GM10266 (cell line): ENCODE data around the gene LGR6.

Experiments used
- DNase-seq: peaks from one replicate; pipeline ENCODE4 v3.0.0; 2012; ENCODE audit errors: extremely low spot score
- TF ChIP-seq, protein P1 (sequence below): IDR thresholded peaks from 2 replicates; pipeline ENCODE4 v1.5.1; 2012; ENCODE audit warnings: mild to moderate bottlenecking, low read depth; ENCODE audit not compliant: control insufficient read depth, insufficient read depth; ENCODE audit errors: missing control alignments

LGR6 gene

DNA sequence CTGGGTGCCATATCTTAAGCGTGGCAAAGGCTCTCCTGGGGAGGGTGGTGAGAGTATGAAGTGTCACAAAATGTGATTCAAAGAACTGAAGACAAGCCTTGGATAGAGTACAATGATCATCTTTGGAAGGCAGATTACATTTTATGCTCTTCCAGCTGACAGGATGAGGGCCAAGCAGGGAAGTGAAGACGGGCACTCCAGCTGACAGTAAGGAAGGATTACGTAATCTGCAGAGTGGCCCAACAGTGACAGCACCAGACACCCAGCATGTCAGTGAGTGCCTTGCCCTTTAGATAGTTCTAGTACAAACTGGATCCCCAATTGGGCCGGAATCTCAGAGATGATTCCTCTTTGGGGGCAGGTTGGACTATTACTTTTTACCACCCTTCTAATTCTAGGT lies 95.4 kb downstream of the LGR6 start:
- TF ChIP-seq, protein P1, sequence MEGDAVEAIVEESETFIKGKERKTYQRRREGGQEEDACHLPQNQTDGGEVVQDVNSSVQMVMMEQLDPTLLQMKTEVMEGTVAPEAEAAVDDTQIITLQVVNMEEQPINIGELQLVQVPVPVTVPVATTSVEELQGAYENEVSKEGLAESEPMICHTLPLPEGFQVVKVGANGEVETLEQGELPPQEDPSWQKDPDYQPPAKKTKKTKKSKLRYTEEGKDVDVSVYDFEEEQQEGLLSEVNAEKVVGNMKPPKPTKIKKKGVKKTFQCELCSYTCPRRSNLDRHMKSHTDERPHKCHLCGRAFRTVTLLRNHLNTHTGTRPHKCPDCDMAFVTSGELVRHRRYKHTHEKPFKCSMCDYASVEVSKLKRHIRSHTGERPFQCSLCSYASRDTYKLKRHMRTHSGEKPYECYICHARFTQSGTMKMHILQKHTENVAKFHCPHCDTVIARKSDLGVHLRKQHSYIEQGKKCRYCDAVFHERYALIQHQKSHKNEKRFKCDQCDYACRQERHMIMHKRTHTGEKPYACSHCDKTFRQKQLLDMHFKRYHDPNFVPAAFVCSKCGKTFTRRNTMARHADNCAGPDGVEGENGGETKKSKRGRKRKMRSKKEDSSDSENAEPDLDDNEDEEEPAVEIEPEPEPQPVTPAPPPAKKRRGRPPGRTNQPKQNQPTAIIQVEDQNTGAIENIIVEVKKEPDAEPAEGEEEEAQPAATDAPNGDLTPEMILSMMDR = no peak
- no peak for DNase-seq

DNA sequence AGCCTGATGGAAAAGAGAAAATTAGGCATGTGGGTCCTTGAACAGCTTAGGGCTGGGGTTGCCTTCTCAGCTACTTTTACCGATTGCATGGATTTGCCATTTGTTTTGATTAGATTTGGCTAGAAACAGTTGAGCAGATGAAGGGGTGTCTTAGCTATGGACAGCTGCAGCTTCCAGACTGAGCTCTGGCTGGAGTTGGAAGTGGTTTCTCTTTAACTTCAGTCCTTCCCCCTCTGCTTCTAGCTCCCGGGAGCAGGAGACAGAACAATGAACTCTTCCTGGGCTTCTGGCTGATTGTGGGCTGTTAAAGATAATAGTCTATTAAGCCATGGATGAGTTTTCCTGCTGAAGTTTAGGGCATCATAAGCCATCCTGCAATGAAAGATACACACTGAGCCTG lies 97.4 kb downstream of the LGR6 start:
- no peak for DNase-seq

DNA sequence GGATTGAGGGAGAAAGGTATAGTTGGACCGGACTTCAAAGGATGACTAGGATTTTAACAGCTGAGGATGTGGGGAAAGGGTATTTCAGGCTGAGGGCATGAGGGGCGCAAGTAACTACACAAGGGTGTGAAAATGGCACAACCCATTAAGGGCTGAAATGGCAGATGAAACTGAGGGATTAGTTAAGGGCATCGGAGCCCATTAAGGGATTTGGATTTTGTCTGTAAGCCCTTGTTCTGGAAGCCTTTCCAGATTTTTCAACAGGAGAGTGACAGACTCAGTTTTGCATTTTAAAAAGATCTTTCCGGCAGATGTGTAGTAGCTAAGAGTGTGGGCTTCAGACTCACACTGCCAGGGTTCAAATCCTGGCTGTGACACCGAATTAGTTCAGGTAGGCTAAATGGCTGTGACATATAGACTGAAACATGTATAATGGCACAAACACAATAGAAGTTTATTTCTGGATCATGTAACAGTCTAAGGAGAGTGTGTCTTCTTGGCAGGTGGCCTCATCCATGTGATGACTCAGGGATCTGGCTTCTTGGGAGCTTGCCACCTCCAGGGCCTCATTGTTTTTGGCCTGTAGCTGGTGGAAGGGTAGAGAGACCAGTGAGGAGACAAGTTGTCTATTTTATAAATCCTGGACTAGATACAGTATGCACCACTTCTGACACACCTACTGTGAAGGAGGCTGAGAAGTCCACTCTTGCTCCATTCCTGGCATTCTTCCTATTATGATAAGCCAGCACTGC lies 98.5 kb downstream of the LGR6 start:
- no peak for DNase-seq

More for the DNA sequence above, 97.4 kb downstream of the LGR6 start:
- TF ChIP-seq, protein P1 = no peak

DNA sequence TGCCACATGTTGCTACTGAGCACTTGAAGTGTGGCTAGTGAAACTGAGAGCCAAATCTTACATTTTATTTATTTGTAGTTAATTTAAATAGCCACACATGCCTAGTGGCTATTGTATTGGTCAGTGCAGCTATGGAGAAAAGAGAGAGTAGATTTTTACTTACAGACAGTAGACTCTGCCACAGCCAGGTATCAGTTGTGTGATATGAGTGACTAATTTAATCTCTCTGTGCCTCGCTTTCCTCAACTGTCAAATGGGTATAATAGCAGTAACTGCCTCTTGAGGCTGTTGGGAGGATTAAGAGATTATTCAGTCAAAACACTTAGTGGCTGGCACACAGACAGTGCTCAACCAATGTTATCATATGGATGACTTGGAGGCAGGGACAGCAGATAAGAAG lies 99.2 kb downstream of the LGR6 start:
- TF ChIP-seq, protein P1 = no peak
- no peak for DNase-seq

More for the DNA sequence above, 98.5 kb downstream of the LGR6 start:
- TF ChIP-seq, protein P1 = no peak

DNA sequence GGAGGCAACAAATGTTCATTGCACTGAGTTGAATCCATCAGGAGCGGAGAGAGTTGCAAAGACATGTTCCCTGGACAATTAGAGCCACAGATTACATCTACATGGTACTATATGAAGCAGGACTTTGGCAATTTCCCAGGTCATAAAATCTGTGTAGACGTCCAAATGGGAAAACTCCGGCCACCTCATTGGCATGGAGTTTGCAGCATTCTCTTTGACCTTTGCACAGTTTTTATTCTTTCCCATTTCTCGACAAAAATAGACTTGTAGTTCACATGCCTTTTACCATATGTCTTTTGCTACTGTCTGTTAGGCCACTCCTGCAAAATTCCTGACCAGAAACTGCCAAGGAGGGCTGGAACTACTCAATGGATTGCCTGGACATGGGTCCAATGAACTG lies 100.0 kb downstream of the LGR6 start:
- TF ChIP-seq, protein P1 = no peak
- no peak for DNase-seq

DNA sequence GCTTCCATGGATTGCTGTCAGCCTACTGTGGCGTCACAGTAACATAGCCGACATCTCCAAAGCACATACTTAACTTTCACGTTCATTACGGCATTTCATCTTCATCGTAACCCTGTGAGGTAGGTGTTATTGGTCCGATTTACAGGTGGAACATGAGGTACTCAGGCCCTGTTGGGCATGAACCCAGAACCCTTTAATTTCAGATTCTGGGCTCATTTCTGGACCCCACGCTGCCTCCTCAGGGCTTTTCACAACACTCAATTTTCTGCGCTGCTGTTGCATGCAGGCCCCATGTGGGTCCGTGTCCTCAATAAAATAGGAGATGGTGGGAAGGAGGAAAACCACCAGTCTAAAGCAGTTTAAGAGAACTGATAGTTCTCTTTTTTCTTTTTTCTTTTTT lies 108.6 kb downstream of the LGR6 start:
- no peak for DNase-seq
- TF ChIP-seq, protein P1 = no peak

DNA sequence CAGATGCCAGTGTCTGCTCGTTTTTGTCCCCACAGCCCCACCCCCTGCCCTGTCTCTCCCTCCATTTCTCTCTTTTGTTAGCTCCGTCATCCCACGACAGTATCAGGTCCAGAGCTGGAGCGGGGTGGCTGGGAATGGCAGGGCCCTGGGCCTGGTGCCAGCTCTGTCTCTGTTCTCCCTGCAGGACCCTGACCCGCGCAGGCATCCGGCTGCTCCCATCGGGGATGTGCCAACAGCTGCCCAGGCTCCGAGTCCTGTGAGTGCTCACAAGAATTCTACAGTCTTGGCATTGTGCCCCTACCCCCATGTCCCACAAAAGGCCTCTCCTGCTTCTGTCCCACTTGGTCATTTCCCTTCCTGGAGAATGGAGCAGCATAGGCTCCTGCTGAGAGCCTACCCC lies 110.8 kb downstream of the LGR6 start:
- DNase-seq = no peak
- TF ChIP-seq, protein P1 = no peak
